AG10803 (cell line): Measurements from ENCODE around the gene GALNTL6.

Source experiments
- DNase-seq: peaks from one replicate; pipeline ENCODE4 v3.0.0; 2010; ENCODE audit warnings: low read depth
- H3K4me3 ChIP-seq: 2 replicates; pipeline ENCODE4 v1.5.1; 2011; ENCODE audit warnings: mild to moderate bottlenecking, low read length, control low read depth
- CTCF ChIP-seq: conservative IDR thresholded peaks from 2 replicates; pipeline ENCODE4 v1.5.1; 2011; ENCODE audit warnings: mild to moderate bottlenecking, low read length, control low read depth, inconsistent platforms

Gene GALNTL6

GRCh38 chr4:172983014-172983413 is 1169.8 kb downstream of the GALNTL6 start:
- H3K4me3 ChIP-seq: no peak overlapping the region
- DNase-seq: peak; percentile 37
- TF ChIP-seq CTCF: no peak

DNA sequence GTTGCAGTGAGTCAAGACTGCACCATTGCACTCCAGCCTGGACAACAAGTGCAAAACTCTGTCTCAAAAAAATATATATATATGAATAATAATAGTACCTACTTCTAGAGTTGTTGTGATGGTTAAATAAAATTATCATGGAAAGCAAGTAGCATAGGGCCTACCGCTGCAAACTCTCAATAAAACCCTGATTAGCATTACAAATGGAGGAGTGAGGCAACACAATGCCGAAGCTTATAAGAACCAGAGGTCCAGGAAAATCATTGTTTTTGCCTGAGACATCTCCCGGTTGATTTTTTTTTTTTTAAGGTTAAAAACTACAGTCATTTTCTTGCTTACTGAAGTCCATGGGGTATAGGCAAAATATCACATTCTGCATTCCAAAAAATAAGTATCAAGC is 1170.4 kb downstream of the GALNTL6 start:
- DNase-seq: no peak
- H3K4me3 ChIP-seq: no peak overlapping the region
- no peak for TF ChIP-seq CTCF

DNA sequence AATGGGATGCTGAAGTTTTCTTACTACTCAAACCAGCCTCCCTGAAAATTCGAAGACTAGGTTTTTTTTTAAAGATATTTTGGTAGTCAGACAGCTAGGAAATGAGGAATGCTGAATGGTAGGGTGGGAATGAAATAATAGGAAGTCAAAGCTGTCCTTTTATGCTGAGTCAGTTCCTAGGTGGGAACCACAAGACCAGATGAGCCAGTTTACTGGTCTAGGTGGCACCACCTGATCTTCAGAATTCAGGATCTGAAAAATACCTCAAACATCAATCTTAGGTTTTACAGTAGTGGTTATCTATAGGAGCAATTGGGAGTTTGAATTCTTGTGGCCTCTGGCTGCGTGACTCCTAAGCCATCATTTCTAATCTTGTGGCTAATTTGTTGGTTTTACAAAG is 1172.3 kb downstream of the GALNTL6 start:
- no peak for TF ChIP-seq CTCF
- no peak for DNase-seq
- H3K4me3 ChIP-seq: no peak overlapping the region

GRCh38 chr4:172986114-172986513 is 1172.9 kb downstream of the GALNTL6 start:
- no peak for TF ChIP-seq CTCF
- DNase-seq: no peak
- no peak overlapping the region for H3K4me3 ChIP-seq

DNA sequence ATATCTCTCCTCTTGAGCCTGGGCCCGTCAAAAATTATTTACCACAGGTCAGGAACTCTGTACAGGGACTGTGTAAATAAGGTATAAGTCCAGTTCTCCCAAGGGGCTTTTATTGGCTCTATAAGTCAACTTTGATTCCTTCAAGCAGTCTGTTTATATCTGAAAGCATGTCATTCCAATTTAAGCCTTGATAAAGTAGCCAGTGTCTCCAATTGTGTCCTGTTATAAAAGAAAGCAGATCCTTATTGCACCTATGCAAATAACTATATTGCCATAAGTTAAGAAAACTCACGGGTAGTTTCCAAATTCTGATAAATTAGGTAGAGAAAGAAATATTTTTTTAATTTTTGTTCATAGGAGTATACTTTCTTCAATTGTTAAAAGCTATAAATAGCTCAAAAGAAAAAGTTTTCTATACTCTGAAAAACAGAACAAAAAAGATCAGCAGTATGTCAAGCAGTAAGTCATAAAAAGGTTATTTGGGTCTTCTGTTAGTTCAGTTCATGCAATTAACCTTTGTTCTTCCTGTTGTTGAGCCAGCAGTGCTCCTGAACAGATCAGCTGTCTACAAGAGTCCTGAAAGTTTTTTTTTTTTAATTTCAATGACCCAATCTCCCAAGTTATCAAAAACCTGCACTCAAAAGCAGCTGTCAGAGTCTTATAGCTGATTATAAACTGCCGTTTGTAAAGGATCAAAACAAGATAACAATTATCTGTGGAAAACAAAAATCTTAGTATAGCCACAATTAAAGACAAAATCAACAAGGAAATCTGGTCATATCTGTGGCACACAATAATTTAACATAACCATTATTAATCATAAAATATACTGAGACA is 1177.0 kb downstream of the GALNTL6 start:
- no peak for DNase-seq
- no peak for TF ChIP-seq CTCF
- no peak overlapping the region for H3K4me3 ChIP-seq

DNA sequence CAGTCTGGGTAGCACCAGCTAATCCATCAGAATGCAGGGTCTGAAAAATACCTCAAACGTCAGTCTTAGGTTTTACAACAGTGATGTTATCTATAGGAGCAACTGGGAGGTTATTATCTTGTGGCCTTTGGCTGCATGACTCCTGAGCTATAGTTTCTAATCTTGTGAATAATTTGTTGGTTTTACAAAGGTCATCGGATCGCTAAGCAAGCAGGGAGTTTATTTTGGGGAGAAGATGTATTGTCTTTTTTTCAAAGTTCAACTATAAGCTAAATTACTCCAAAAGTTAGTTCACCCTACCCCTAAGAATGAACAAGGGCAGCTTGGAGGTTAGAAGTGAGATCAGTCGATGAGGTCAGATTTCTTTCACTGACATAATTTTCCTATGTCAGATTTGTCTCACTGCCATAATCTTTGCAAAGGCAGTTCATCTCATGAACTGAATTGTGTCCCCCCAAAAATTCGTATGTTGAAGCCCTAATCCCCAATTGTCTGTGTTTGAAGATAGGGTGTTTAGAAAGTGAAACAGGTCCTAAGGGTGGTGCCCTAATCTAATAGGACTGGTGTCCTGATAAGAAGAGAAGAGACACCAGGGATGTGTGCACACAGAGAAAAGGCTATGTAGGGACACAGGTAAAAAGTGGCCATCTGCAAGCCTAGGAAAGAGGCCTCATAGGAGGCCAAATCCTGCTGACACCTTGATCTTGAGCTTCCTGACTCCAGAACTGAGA is 1179.6 kb downstream of the GALNTL6 start:
- no peak for DNase-seq
- no peak for TF ChIP-seq CTCF

DNA sequence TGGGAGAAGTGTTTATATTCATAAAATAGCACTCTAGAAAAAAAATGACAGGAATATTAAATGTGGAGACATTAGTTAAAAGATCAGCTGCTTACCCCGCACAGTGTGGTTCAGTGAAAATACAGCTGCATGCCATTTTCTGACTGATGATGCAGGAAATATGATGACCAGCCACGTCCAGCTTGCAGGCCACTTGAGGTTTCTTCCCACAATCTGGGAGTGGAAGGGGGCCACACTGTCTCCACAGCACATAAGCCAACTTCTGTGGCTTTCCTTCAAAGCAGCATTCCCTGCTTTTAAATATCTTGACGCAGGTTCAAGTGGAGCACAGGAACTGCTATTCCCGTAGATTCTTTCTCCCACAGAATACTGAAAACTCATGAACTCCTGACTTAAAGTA is 1182.0 kb downstream of the GALNTL6 start:
- no peak for TF ChIP-seq CTCF
- no peak for DNase-seq

More for the DNA sequence above, 1179.6 kb downstream of the GALNTL6 start:
- H3K4me3 ChIP-seq: no peak overlapping the region

More for the DNA sequence above, 1182.0 kb downstream of the GALNTL6 start:
- no peak overlapping the region for H3K4me3 ChIP-seq
